K562 (cell line): ENCODE data around the gene DMD. TPM values are rescaled to one million over a fixed set of nuclear protein-coding genes. Genes with fewer than 3 reads are reported as not detected.

Experiments
- ATAC-seq: fragments of 200-7000 bp; cut with Tn5 transposase; 3 replicates; pipeline ENCODE4 v1.9.1; 2020; ENCODE audit warnings: moderate library complexity
- BruUV-seq: library from RNA; stranded (reverse); fragments of 400-500 nt; replicated peaks from 2 replicates; lab custom pipeline; 2021; lab: Mats Ljungman, UMichigan
- CTCF ChIA-PET: fragments of 300-600 bp; formaldehyde crosslinking; extraction: SDS; loops from one replicate; lab custom pipeline; 2021; ENCODE audit warnings: low intra/inter-chr PET ratio; lab: Yijun Ruan, JAX
- POLR2A ChIA-PET: fragments of 300-600, 350-650 bp; sonication (Branson Sonifier 250); formaldehyde crosslinking; extraction: SDS; loops from one replicate; lab custom pipeline; 2021; ENCODE audit warnings: antibody characterized with exemption, inconsistent platforms; lab: Yijun Ruan, JAX
- DNase-seq, 4 experiments: peaks; one replicate each; pipeline versions ENCODE4 v3.0.0 to v3.0.0-alpha.2; 2011 to 2018; ENCODE audit warnings: low spot score in 3 of 4, mixed read lengths in 3 of 4; ENCODE audit errors: extremely low read depth in 1 of 4
- FAIRE-seq: peaks from 2 replicates; lab custom pipeline; 2011; peaks lifted over from hg19 to GRCh38; lab: Jason Lieb, UNC
- H2AFZ ChIP-seq: 2 replicates; pipeline ENCODE4 v1.6.0; 2011; ENCODE audit warnings: low read depth, low read length, control low read depth, inconsistent platforms
- H3K27ac ChIP-seq: fragments of 200-600 bp; 3 replicates; pipeline ENCODE4 v1.8.0; 2011; ENCODE audit warnings: low read depth, mild to moderate bottlenecking, control low read depth, inconsistent platforms, low read length, moderate library complexity, mixed read lengths; ENCODE audit errors: extremely low read depth
- H3K27me3 ChIP-seq, 2 experiments: fragments of 300-600 bp in 1 of 2; 2 replicates in 1 of 2; 3 replicates in 1 of 2; pipeline versions ENCODE4 v1.6.0 to v1.8.0; 2011; ENCODE audit warnings: inconsistent platforms in 2 of 2, low read length in 2 of 2, mild to moderate bottlenecking in 1 of 2, mixed read lengths in 1 of 2, moderate library complexity in 1 of 2; ENCODE audit not compliant: control insufficient read depth in 2 of 2, insufficient read depth in 2 of 2
- H3K36me3 ChIP-seq: fragments of 300-600 bp; 3 replicates; pipeline ENCODE4 v1.8.0; 2011; ENCODE audit warnings: mild to moderate bottlenecking, low read length, inconsistent platforms; ENCODE audit not compliant: control insufficient read depth, insufficient read depth
- H3K4me1 ChIP-seq, 2 experiments: fragments of 200-600 bp in 1 of 2; replicated peaks in 1 of 2; 2 replicates in 1 of 2; 3 replicates in 1 of 2; pipeline versions ENCODE4 v1.5.1 to v1.8.0; 2011; ENCODE audit warnings: inconsistent platforms in 2 of 2, low read length in 2 of 2, mild to moderate bottlenecking in 1 of 2, mixed read lengths in 1 of 2, moderate library complexity in 1 of 2; ENCODE audit not compliant: control insufficient read depth in 2 of 2, insufficient read depth in 2 of 2
- H3K4me2 ChIP-seq: 2 replicates; pipeline ENCODE4 v1.6.1; 2011; ENCODE audit warnings: low read length, control low read depth, inconsistent platforms, mixed read lengths; ENCODE audit not compliant: insufficient read depth
- H3K4me3 ChIP-seq: fragments of 200-600 bp; sonication (generic), shearing (Covaris generic); 2 replicates; pipeline ENCODE4 v1.5.1; 2016; ENCODE audit warnings: control low read depth, inconsistent platforms
- H3K79me2 ChIP-seq: fragments of 200-600 bp; 3 replicates; pipeline ENCODE4 v1.8.0; 2011; ENCODE audit warnings: low read length, inconsistent platforms; ENCODE audit not compliant: control insufficient read depth, insufficient read depth
- H3K9ac ChIP-seq, 2 experiments: 2 replicates each; pipeline versions ENCODE4 v1.6.0 to v1.6.1; 2011; ENCODE audit warnings: low read depth in 2 of 2, low read length in 2 of 2, control low read depth in 1 of 2, inconsistent platforms in 1 of 2, mild to moderate bottlenecking in 1 of 2, mixed read lengths in 1 of 2; ENCODE audit not compliant: insufficient read depth in 1 of 2
- H3K9me1 ChIP-seq: one replicate; pipeline ENCODE4 v1.6.0; 2011; ENCODE audit warnings: inconsistent platforms, mild to moderate bottlenecking, low read length, moderate library complexity; ENCODE audit not compliant: control insufficient read depth, insufficient read depth
- H3K9me3 ChIP-seq: replicated peaks from 2 replicates; pipeline ENCODE4 v1.5.1; 2011; ENCODE audit warnings: low read depth, low read length, inconsistent platforms; ENCODE audit not compliant: control insufficient read depth, insufficient read depth
- H4K20me1 ChIP-seq: replicated peaks from 2 replicates; pipeline ENCODE4 v1.6.1; 2011; ENCODE audit warnings: low read length, inconsistent platforms, mixed read lengths; ENCODE audit not compliant: control insufficient read depth, insufficient read depth
- MAX ChIP-seq: sonication (generic); formaldehyde crosslinking; IDR thresholded peaks from 2 replicates; pipeline ENCODE4 v1.9.0; 2022; ENCODE audit warnings: mild to moderate bottlenecking, missing genetic modification reagents
- MCM2 ChIP-seq: fragments of 450-650 bp; IDR thresholded peaks from 2 replicates; pipeline ENCODE4 v1.6.1; 2017; ENCODE audit warnings: low read depth, mild to moderate bottlenecking
- SAP30 ChIP-seq: fragments of 200-600 bp; sonication (generic); IDR thresholded peaks from 2 replicates; pipeline ENCODE4 v1.6.1; 2012; ENCODE audit warnings: borderline replicate concordance, low read depth, mild to moderate bottlenecking, moderate library complexity, low read length, control low read depth, inconsistent platforms; ENCODE audit not compliant: insufficient read depth, poor library complexity, severe bottlenecking
- TBP ChIP-seq: optimal IDR thresholded peaks from 2 replicates; pipeline ENCODE3; 2011; ENCODE audit warnings: low read depth, low read length, improper control_type of control experiment
- ZKSCAN3 ChIP-seq: fragments of 250-450 bp; sonication (Bioruptor Pico); IDR thresholded peaks from 2 replicates; pipeline ENCODE4 v1.4.0; 2020
- WGBS: fragments of 100-300 bp; shearing (Covaris generic); methylation state at CpG from one replicate; pipeline ENCODE4 v1.1.6; 2016; ENCODE audit warnings: low coverage, mixed read lengths; ENCODE audit not compliant: insufficient coverage; ENCODE audit errors: missing lambda C conversion rate; 5-methylcytosine and 5-hydroxymethylcytosine counted together
- in situ Hi-C: fragments of 300-500 bp; cut with MboI; formaldehyde crosslinking; loops from 4 replicates; pipeline ENCODE4 v1.15.0; 2018; ENCODE audit warnings: inconsistent platforms, mixed read lengths
- intact Hi-C: fragments of 100-400 bp; cut with micrococcal nuclease; formaldehyde crosslinking; loops from 2 replicates; pipeline ENCODE4 v1.14.2; 2022
- polyA plus RNA-seq, 8 experiments: library from polyadenylated mRNA; depleted of rRNA in 4 of 8; stranded (reverse) in 5 of 8; unstranded in 3 of 8; fragments of >200 nt; fragmentation: Nextera tagmentation in 2 of 8; fragmentation: Illumina TruSeq in 1 of 8; extraction: Ambion mirVana in 2 of 8; extraction: Trizol in 1 of 8; gene quantifications; 2 replicates each; pipeline versions ENCODE4 v1.2.1 to v1.2.3, GENCODE V29; 2011 to 2014; ENCODE audit warnings: inconsistent platforms in 1 of 8, missing spikeins in 1 of 8
- total RNA-seq, 7 experiments: library from RNA; depleted of rRNA in 6 of 7; stranded (reverse); fragments of >200 nt in 6 of 7; fragmentation: Illumina TruSeq in 2 of 7; extraction: Trizol in 2 of 7; gene quantifications; 2 replicates each; pipeline versions ENCODE4 v1.2.1 to v1.2.3, GENCODE V29; 2011 to 2021; ENCODE audit warnings: low replicate concordance in 1 of 7

The DMD gene
- total and polyA plus RNA-seq, 9 of the 15 experiments (the other 6 are each of a cell fraction or from before 2014, with no cell fraction given) = 3.8 to 20.4 (median 11.4) TPM

- ChIA-PET POLR2A (no interaction called here), CTCF (no interaction called here)
- ATAC-seq (no peak), FAIRE-seq (no peak), DNase-seq (no peak)
- TF ChIP-seq TBP = no peak
- no peak for TF ChIP-seq MAX (CRISPR knock-in tag)
- no peak for TF ChIP-seq SAP30
- Histone ChIP-seq H3K9ac (no peak overlapping the region), H3K27me3 (no peaks in the 10 kb centered on the region), H3K4me3 (no peak overlapping the region), H3K9me3 (no peaks in the 10 kb centered on the region), H3K79me2 (no peaks in the 10 kb centered on the region), H3K4me2 (no peak overlapping the region), H3K4me1 (no peaks in the 10 kb centered on the region), H3K9me1 (no peaks in the 10 kb centered on the region), H4K20me1 (no peaks in the 10 kb centered on the region), H2AFZ (no peak overlapping the region), H3K27ac (no peak overlapping the region), H3K36me3 (no peaks in the 10 kb centered on the region)
- in situ Hi-C loops = no loop called here
- no TSS peak for BruUV-seq
- WGBS = 0% methylated on average over 3 of the region's 3 CpGs
- intact Hi-C loops = no loop called here
Observed at GRCh38 chrX:32774966-32775365, 436.4 kb downstream of the DMD start.

DNA sequence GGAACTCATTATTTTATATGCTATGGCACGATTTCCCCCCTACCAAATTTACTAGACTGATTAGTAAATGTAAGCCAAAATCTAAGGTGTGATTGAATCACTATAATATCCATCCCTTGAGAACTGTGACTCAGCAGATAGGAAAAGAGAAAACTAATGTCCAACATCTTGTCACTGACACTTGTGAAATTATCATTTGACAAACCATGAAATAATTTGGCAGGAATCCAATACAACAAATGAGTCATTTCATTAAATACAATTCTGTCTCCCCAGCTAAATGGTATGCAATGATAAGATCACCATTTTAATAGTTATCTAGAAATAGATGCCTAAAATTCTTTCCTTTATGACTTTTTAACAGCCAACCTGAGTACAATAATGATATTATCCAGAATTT is 462.3 kb downstream of the DMD start:
- Histone ChIP-seq H3K9me1 (no peaks in the 10 kb centered on the region), H2AFZ (no peak overlapping the region), H3K9ac (no peak overlapping the region), H3K4me2 (no peak overlapping the region), H3K27ac (no peak overlapping the region)
- POLR2A ChIA-PET = no interaction called here
- intact Hi-C loops = no loop called here
- CTCF ChIA-PET = no interaction called here
- no peak for TF ChIP-seq MCM2
- TF ChIP-seq ZKSCAN3 = no peak
- TF ChIP-seq, all 486 proteins: peak for 0
- no peaks in the 10 kb centered on the region for H3K4me1 ChIP-seq
- no TSS peak for BruUV-seq
- no peak for DNase-seq
- no peaks in the 10 kb centered on the region for H4K20me1 ChIP-seq
- H3K9me3 ChIP-seq = no peaks in the 10 kb centered on the region
- FAIRE-seq = no peak
- H3K36me3 ChIP-seq = no peaks in the 10 kb centered on the region
- in situ Hi-C loops = no loop called here
- H3K27me3 ChIP-seq = no peaks in the 10 kb centered on the region
- H3K4me3 ChIP-seq = no peak overlapping the region
- no peaks in the 10 kb centered on the region for H3K79me2 ChIP-seq
- WGBS = 0% methylated on average over 1 of the region's 1 CpG
- no peak for ATAC-seq
